Measurements from ENCODE around the gene ASNSD1.
"Not testable (repeated sequence)": the region's sequence is repeated elsewhere in the genome, so short reads cannot be mapped to it uniquely, and the experiment has no call there.

ASNSD1 gene

GRCh38 chr2:189648846-189649509 lies 12.3 kb upstream of the ASNSD1 start:
- Histone ChIP-seq H3K27me3 (replicated peaks) (no peaks in the 10 kb centered on the region), H3K4me3 (ENCODE audit: low read depth, low read length) (no peak overlapping the region), H3K36me3 (replicated peaks) (no peaks in the 10 kb centered on the region), H3K27ac (no peak overlapping the region)
- DNase-seq: no peak
- in situ Hi-C loops (cut with HindIII; ENCODE audit: low pct_ligation_motif_present, low sequenced_read_pairs): loop anchor here (25.0 kb wide), 1 partner anchor 187 kb away; no protein-coding TSS in a partner anchor
- TF ChIP-seq, protein P1, sequence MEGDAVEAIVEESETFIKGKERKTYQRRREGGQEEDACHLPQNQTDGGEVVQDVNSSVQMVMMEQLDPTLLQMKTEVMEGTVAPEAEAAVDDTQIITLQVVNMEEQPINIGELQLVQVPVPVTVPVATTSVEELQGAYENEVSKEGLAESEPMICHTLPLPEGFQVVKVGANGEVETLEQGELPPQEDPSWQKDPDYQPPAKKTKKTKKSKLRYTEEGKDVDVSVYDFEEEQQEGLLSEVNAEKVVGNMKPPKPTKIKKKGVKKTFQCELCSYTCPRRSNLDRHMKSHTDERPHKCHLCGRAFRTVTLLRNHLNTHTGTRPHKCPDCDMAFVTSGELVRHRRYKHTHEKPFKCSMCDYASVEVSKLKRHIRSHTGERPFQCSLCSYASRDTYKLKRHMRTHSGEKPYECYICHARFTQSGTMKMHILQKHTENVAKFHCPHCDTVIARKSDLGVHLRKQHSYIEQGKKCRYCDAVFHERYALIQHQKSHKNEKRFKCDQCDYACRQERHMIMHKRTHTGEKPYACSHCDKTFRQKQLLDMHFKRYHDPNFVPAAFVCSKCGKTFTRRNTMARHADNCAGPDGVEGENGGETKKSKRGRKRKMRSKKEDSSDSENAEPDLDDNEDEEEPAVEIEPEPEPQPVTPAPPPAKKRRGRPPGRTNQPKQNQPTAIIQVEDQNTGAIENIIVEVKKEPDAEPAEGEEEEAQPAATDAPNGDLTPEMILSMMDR (IDR thresholded peaks at IDR 0.05; ENCODE audit: low read depth, low read length, missing control alignments): no peak

GRCh38 chr2:189651284-189651683 lies 10.0 kb upstream of the ASNSD1 start:
- no peak overlapping the region for H3K27ac ChIP-seq
- no peak overlapping the region for H3K4me3 ChIP-seq (ENCODE audit: low read depth, low read length)
- DNase-seq: no peak
- H3K27me3 ChIP-seq (replicated peaks): no peaks in the 10 kb centered on the region
- TF ChIP-seq, protein P1 (IDR thresholded peaks at IDR 0.05; ENCODE audit: low read depth, low read length, missing control alignments): no peak
- in situ Hi-C loops (cut with HindIII; ENCODE audit: low pct_ligation_motif_present, low sequenced_read_pairs): no loop called here
- no peaks in the 10 kb centered on the region for H3K36me3 ChIP-seq (replicated peaks)

- H3K27ac ChIP-seq; H3K4me3 ChIP-seq (ENCODE audit: low read depth, low read length); H3K27me3 ChIP-seq (replicated peaks); DNase-seq; in situ Hi-C loops (cut with HindIII; ENCODE audit: low pct_ligation_motif_present, low sequenced_read_pairs); H3K36me3 ChIP-seq (replicated peaks): not testable (repeated sequence)
These were observed 7.8 kb upstream of the ASNSD1 start for GRCh38 chr2:189653464-189653863.

DNA sequence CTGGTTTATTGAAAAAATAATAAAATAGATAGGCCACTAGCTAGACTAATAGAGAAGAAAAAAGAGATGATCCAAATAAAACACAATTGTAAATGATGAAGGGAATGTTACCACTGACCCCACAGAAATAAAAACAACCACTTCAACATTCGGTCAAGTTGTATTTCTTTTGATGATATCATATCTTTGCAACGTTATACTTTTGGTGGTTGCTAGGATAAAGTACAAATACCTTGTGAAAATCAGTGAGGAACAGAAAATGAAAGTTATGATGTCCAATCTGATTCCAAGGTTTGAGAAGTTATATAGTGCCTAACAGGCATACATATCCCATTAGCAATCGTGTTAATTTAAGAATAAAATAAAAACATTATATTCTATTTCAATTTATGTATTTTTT lies 6.6 kb upstream of the ASNSD1 start:
- H3K36me3 ChIP-seq (replicated peaks): no peaks in the 10 kb centered on the region
- peak overlapping the region; percentile 53 for H3K27ac ChIP-seq
- no peak overlapping the region for H3K4me3 ChIP-seq (ENCODE audit: low read depth, low read length)
- TF ChIP-seq, protein P1 (IDR thresholded peaks at IDR 0.05; ENCODE audit: low read depth, low read length, missing control alignments): no peak
- no peak for DNase-seq
- H3K27me3 ChIP-seq (replicated peaks): no peaks in the 10 kb centered on the region
- in situ Hi-C loops (cut with HindIII; ENCODE audit: low pct_ligation_motif_present, low sequenced_read_pairs): no loop called here

- peak overlapping the region; percentile 71 for H3K27ac ChIP-seq
- in situ Hi-C loops (cut with HindIII; ENCODE audit: low pct_ligation_motif_present, low sequenced_read_pairs): no loop called here
- TF ChIP-seq, protein P1 (IDR thresholded peaks at IDR 0.05; ENCODE audit: low read depth, low read length, missing control alignments): no peak
- H3K36me3 ChIP-seq (replicated peaks): no peaks in the 10 kb centered on the region
- H3K27me3 ChIP-seq (replicated peaks): no peaks in the 10 kb centered on the region
- H3K4me3 ChIP-seq (ENCODE audit: low read depth, low read length): no peak overlapping the region
- peak; percentile 92 for DNase-seq
These were observed 3.4 kb upstream of the ASNSD1 start for GRCh38 chr2:189657867-189658266.

- TF ChIP-seq, protein P1 (IDR thresholded peaks at IDR 0.05; ENCODE audit: low read depth, low read length, missing control alignments): no peak
- in situ Hi-C loops (cut with HindIII; ENCODE audit: low pct_ligation_motif_present, low sequenced_read_pairs): no loop called here
- Histone ChIP-seq H3K27me3 (replicated peaks) (no peaks in the 10 kb centered on the region), H3K27ac (peak overlapping the region; percentile 71), H3K4me3 (ENCODE audit: low read depth, low read length) (no peak overlapping the region), H3K36me3 (replicated peaks) (no peaks in the 10 kb centered on the region)
- no peak for DNase-seq
These were observed 2.7 kb upstream of the ASNSD1 start for GRCh38 chr2:189658306-189659212.

Measured in brain microvascular endothelial cell (primary cell).